GM10847 (cell line): Measurements from ENCODE around the gene WDFY4.

Experiments used
- POLR2A ChIP-seq: IDR thresholded peaks from 2 replicates; pipeline ENCODE4 v1.6.1; 2011; ENCODE audit not compliant: insufficient read length; ENCODE audit errors: extremely low read depth

The WDFY4 gene, protein sequence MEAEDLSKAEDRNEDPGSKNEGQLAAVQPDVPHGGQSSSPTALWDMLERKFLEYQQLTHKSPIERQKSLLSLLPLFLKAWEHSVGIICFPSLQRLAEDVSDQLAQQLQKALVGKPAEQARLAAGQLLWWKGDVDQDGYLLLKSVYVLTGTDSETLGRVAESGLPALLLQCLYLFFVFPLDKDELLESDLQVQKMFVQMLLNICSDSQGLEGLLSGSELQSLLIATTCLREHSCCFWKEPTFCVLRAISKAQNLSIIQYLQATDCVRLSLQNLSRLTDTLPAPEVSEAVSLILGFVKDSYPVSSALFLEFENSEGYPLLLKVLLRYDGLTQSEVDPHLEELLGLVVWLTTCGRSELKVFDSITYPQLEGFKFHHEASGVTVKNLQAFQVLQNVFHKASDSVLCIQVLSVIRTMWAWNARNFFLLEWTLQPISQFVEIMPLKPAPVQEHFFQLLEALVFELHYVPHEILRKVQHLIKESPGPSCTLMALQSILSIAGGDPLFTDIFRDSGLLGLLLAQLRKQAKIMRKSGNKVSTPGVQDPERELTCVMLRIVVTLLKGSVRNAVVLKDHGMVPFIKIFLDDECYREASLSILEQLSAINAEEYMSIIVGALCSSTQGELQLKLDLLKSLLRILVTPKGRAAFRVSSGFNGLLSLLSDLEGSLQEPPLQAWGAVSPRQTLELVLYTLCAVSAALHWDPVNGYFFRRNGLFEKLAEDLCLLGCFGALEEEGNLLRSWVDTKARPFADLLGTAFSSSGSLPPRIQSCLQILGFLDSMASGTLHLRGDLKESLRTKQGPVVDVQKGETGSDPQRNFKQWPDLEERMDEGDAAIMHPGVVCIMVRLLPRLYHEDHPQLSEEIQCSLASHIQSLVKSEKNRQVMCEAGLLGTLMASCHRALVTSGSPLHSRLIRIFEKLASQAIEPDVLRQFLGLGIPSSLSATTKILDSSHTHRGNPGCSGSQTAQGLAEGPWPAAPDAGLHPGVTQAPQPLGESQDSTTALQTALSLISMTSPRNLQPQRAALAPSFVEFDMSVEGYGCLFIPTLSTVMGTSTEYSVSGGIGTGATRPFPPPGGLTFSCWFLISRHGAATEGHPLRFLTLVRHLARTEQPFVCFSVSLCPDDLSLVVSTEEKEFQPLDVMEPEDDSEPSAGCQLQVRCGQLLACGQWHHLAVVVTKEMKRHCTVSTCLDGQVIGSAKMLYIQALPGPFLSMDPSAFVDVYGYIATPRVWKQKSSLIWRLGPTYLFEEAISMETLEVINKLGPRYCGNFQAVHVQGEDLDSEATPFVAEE (N-terminal part only)

DNA sequence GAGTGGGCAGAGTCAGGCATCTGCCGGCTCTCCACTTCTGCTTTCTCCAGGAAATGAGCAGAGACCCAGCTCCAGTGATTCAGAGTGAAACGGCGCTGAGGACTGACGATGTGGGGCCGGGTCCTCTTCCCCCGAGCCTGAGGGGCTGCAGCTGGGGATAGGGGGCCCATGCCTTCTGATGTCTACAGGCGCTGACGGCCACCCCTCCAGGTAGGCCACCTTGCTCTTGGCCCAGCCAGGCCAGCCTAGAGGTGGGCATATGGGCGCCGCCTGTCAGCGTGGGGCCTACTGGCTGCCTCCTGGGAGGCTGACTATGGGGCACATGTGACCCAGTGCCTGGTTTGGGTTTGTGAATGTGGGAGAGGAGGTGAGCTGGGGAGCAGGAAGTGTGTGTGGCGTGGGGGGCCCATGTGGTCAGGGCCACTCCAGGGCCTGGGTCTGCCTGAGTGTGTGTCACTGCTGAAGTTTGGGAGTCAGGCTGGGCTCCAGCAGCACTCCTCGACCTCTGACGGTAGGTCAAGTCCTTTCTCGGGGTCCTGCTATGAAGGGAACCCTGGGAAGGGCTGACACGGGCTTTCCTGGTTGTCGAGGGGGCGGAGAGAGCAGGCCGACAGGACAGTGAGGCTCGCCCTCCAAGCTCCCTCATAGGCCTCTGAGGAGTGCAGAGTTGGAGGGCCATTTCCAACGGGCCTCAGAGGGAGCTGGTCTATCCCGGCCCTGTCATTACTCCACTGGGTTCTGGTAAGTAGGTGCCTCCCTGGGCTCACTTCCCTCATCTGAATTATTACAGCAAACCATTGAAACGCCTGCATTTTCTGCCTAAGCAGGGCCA lies at the start of gene WDFY4:
TSS of gene WDFY4 (plus strand) at position 82 of the 832 bp plus-strand sequence. CDS start 24,860 bp downstream, outside the sequence.
- TF ChIP-seq POLR2A, result peak; percentile 54

DNA sequence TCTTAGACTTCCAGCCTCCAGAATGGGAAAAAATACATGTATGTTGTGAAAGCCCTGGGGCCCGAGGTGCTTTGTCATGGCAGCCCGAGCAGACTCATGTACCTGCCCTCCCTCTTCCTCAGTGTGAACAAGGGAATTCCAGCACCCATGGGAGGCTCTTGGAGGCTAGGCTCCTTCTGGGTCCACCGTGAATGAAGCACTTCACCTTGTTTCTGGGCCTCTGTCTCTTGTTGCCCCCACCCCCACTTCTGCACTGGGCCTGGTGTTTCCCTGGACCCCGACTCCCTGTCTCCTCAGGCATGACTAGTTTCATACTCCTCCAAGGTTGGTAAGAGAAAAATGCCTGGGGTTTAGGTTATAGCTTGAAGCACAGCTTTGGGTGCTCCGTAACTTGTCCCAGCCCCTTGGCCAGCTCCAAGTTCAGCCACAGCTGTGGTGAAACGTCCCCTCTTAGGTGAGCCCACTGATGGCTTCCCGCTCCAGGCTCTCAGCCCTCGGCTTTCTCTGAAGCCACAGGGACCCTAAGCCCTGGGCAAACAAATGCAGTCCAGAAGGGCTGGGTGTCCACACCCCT lies 49.6 kb upstream of the WDFY4 start:
- no peak for TF ChIP-seq POLR2A

DNA sequence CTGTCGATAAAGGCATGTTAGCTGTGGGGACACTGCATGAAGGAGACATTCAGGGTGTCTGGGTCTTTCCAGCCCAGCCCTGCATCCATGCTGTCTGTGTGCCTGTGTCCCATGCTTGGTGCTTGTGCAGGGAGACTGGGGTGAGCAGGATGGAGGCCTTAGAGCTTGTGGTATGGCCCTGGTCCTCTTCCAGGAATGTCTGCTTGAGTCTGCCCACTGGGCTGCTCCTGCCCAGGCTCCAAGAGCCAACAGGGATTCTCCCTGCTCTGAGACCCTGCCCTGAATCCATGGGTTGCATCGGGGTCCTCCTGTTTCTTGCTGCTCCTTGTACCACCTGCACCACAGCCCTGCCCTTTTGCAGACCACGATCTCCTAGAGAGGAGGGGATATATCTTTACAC lies 48.4 kb upstream of the WDFY4 start:
- TF ChIP-seq POLR2A, result no peak

DNA sequence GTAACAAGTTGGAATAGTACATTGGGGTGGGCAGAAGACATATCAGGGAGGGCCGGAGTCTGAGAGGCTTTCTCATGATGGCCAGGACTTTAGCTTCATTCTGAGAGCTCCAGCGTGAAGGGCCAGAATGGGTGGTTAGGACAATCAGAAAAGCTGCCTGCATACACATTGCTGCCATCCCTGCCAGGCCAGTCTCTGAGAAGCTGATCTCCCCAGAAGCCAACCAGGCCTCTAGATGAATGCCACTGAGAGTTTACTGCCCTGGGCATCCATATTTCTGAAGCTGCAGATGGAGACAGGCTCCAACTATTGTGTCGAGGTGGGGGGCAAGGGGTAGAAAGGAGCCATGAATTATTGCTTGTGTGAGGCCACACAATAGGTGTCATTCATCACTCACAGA lies 47.8 kb upstream of the WDFY4 start:
- no peak for TF ChIP-seq POLR2A

DNA sequence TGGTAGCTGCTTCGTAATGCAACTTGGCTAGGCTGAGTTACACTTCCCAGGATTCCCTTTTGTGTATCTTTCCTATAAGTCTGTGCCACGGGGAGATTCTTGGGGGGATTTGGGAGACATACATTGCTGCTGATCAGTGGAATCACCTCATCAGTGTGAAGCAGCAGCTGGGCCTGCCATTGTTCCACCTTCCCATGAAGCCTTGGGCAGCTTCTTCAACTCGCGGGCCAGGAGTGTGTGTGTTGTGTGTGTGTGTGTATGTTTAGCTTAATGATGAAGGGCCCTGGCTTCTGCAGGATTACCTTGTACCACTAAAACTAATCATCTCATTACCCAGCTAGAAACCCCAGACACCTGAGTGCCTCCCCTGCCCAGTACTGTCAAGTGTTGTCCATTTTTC lies 46.5 kb upstream of the WDFY4 start:
- no peak for TF ChIP-seq POLR2A

DNA sequence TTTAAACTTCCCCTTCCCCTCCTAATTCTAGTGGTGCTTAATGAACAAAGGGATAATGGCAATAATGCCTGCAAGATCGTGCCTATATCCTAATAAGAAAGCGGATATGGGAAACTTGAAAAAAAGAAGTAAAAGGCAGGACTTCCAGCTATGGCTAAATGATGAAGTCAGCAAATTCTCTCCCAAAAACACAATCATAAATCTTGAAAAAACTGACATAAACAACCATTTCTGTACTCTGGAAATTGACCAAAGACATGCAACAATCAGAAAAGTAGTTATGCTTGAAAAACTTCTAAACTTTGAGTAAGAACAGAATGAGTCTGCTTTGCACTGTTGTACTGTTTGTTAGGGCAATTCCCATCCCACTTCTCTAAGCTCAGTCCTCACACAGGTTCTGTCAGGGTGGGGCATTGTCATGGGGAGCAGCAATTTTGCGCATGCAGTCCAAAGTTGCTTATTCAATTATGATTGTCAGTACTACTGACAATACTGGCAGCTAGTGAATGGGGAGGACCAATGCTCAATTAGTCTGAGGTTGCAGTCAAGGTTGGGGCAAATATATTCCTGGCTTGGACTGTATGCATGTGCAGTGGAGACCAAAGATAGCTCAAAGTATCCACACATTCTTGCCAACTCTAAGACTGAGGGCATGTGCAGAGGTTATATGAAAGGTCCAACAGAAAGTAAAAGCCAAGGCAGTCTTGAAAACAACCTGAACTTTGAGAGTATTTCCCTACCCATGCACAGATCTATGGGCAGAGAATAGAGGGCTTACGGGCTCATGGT lies 45.7 kb upstream of the WDFY4 start:
- TF ChIP-seq POLR2A, result no peak

DNA sequence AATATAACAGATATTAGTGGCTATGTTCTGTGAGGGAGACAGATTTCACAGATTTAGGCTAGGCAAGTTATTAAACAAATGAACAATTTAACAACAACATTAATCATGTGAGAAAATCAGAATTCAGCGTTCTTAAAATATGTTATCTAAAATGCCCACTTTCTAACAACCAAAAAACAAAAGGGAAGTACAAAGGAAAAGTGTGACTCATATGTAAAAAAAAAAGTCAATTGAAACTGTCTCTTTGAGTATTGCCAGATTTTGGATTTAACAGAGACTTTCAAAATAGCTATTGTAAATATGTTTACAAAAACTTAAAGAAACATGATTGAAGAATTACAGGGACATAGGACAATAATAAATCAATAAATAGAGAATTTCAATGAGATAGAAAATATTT lies 45.0 kb upstream of the WDFY4 start:
- TF ChIP-seq POLR2A, result no peak

DNA sequence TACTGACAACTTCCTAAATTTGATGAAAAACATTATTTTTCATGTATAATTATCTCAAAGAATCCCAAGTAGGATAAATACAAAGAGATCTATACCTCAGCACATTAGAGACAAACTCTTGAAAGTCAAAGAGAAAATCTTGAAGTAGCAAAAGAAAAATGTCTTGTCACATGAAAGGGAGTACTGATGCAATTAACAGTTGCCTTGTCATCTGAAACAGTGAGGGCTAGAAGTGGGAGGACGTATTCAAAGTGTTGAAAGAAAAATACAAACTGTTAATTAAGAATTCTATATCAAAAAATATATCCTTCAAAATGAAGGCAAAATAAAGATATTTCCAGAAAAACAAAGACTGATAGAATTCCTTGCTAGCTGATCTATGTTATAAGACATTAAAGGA lies 44.3 kb upstream of the WDFY4 start:
- no peak for TF ChIP-seq POLR2A

DNA sequence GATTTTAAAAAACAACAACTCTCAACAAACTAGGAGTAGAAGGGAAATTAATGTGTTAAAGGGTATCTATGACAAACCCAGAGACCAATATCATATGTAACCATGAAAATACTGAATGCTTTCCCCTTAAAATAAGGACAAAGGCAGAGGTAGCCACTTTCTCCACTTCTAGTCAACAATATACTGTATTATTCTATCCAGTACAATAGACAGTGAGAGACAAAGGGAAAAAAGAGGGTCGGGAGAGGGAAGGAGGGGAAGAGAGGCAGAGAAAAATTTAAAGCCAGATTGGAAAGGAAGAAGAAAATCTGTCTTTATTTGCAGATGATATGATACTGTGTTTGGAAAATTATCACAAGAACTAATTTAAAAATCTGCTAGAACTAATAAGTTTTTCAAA lies 39.1 kb upstream of the WDFY4 start:
- no peak for TF ChIP-seq POLR2A

DNA sequence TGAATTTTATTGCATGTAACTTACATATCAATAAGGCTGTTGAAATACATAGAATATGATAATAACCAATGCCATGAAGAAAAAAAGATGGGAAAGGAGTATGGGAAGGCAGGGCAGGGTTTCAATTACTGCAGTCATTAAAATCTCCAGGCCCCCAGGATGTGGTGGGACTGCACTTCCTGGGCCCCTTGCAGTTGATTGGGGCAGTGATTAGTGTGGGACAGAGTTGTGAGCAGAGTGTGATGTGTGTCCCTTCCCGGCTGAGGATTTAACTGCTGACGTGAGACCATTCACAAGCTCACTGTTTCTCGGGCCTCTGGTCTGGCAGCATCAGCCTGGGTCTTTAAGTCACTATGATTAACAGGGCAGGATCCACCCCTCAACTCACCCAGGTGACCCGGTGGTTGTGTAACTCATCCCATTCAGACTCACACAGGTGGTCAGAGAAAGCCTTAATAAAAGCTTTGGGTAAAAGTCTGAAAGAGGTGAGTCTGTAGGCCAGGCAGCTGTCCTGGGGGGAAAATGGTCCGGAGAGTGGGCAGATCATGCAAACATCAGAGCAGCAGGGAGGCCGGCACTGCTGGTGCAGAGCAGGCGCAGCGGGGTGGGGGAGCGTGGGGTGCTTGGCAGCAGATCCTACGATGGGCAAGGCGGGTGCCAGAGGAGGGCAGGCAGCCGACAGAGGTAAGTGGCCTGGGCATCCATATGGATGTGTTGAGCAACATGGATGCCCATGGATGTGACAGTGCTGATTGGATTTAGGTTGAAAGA lies 36.3 kb upstream of the WDFY4 start:
- no peak for TF ChIP-seq POLR2A

DNA sequence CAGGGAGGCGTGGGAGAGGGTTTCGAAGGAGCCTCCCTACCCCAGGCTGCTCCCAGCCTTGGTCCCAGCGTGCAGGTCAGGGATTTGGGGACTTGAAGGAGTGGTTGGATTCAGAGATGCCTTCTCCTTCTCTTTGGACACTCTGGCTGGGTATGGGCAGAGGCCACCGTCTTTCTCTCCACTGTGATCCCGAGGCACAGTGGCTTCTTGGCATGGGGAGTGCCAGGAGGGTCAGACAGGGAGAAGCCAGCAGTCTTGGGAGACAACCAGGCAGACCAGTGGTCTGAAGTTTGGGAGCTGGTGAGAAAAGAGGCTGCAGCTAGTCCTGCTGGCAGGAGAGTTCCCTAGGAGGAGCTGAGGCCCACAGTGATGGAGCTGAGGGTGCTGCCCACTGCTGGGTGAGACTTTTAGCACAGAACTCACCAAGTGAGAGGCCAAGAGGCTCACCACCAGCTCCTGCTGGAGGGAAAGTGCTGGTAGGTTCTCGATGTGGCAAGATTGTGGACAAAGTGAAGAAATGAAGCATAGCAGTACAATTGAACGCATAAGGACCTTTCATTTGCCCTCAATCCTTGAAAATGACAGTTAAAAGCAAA lies 35.2 kb upstream of the WDFY4 start:
- no peak for TF ChIP-seq POLR2A

DNA sequence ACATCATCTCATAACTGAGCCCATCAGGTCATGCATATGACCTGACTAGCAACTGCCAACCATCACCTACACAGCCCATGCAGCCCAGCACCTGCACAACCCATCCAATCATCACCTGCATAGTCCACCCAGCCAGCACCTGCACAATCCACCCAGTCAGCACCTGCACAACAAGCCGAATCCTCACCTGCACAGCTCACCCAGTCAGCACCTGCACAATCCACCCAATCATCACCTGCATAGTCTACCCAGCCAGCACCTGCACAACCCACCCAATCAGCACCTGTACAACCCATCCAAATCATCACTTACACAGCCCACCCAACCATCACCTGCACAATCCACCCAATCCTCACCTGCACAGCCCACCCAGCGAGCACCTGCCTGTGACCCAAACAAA lies 33.4 kb upstream of the WDFY4 start:
- TF ChIP-seq POLR2A, result no peak
